Measurements from ENCODE around the gene PTPN23. TPM values are rescaled to one million over a fixed set of nuclear protein-coding genes. Genes with fewer than 3 reads are reported as not detected.
"Not testable (repeated sequence)": the region's sequence is repeated elsewhere in the genome, so short reads cannot be mapped to it uniquely, and the experiment has no call there.

The PTPN23 gene
- total RNA-seq, 1 experiment from 2014 or later = 53.5 TPM

DNA sequence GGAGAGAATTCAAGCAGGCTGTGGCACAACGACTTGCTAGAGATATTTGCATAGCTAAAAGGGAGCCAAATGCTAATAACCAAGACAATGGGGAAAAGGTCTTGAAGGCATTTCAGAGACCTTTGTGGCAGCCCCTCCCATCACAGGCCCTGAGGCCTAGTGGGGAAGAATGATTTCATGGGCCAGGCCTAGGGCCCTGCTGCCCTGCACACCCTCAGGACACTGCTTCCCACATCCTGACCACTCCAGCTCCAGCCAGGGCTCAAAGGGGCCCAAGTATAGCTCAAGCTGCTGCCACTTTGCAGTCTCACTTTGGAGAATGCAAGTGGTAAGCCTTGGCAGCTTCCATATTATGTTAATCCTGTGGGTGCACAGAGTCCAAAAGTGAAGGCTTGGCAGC, 21.5 kb upstream of the PTPN23 start:
- TF ChIP-seq, protein P1, sequence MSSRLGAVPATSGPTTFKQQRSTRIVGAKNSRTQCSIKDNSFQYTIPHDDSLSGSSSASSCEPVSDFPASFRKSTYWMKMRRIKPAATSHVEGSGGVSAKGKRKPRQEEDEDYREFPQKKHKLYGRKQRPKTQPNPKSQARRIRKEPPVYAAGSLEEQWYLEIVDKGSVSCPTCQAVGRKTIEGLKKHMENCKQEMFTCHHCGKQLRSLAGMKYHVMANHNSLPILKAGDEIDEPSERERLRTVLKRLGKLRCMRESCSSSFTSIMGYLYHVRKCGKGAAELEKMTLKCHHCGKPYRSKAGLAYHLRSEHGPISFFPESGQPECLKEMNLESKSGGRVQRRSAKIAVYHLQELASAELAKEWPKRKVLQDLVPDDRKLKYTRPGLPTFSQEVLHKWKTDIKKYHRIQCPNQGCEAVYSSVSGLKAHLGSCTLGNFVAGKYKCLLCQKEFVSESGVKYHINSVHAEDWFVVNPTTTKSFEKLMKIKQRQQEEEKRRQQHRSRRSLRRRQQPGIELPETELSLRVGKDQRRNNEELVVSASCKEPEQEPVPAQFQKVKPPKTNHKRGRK (CRISPR knock-in tag; IDR thresholded peaks at IDR 0.05; ENCODE audit: borderline replicate concordance) = no peak
- TF ChIP-seq, protein P2, sequence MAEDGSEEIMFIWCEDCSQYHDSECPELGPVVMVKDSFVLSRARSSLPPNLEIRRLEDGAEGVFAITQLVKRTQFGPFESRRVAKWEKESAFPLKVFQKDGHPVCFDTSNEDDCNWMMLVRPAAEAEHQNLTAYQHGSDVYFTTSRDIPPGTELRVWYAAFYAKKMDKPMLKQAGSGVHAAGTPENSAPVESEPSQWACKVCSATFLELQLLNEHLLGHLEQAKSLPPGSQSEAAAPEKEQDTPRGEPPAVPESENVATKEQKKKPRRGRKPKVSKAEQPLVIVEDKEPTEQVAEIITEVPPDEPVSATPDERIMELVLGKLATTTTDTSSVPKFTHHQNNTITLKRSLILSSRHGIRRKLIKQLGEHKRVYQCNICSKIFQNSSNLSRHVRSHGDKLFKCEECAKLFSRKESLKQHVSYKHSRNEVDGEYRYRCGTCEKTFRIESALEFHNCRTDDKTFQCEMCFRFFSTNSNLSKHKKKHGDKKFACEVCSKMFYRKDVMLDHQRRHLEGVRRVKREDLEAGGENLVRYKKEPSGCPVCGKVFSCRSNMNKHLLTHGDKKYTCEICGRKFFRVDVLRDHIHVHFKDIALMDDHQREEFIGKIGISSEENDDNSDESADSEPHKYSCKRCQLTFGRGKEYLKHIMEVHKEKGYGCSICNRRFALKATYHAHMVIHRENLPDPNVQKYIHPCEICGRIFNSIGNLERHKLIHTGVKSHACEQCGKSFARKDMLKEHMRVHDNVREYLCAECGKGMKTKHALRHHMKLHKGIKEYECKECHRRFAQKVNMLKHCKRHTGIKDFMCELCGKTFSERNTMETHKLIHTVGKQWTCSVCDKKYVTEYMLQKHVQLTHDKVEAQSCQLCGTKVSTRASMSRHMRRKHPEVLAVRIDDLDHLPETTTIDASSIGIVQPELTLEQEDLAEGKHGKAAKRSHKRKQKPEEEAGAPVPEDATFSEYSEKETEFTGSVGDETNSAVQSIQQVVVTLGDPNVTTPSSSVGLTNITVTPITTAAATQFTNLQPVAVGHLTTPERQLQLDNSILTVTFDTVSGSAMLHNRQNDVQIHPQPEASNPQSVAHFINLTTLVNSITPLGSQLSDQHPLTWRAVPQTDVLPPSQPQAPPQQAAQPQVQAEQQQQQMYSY (CRISPR knock-in tag; IDR thresholded peaks at IDR 0.05) = no peak
- TF ChIP-seq NFE2L1 (CRISPR knock-in tag; IDR thresholded peaks at IDR 0.05) = no peak
- TF ChIP-seq ZNF317 (CRISPR knock-in tag; IDR thresholded peaks at IDR 0.05; ENCODE audit: borderline replicate concordance, low read depth) = no peak
- H3K27me3 Mint-ChIP-seq (ENCODE audit: low read depth) = peaks cover 4% of the 10 kb centered on the region
- ChIA-PET CTCF (interaction anchor here (1.0 to 1.4 kb wide), 2 partner anchors 12 to 383 kb away, joined by 7 to 8 read pairs; partner anchors contain the start of gene CCDC12), POLR2A (no interaction called here)
- DNase-seq (ENCODE audit: low spot score) (no peak), ATAC-seq (no peak; the same call in 1 of the 2 replicates)
- peaks cover 31% of the 10 kb centered on the region for H3K9me3 Mint-ChIP-seq
- H3K36me3 Mint-ChIP-seq = peaks cover 30% of the 10 kb centered on the region
- H3K4me1 Mint-ChIP-seq = no peaks in the 10 kb centered on the region
- no peak overlapping the region for H3K4me3 Mint-ChIP-seq
- H3K27ac Mint-ChIP-seq = no peak overlapping the region

DNA sequence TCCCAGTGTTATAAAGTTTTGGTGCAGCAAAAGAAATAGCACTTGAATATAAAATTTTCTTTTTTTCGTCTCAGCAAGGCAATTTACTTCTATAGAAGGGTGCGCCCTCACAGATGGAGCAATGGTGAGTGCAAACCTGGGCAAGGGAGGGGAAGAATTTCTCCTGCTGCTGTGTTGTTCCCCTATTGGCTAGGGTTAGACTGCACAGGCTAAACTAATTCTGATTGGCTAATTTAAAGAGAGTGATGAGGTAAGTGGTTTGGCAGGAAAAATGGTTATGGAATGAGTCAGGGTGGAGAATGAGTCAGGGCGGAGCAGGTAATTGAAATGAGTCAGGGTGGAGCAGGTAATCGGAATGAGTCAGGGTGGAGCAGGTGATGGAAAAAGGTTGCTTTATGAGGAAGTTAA, 20.7 kb upstream of the PTPN23 start:
- H3K27me3 Mint-ChIP-seq (ENCODE audit: low read depth); H3K4me3 Mint-ChIP-seq; H3K4me1 Mint-ChIP-seq; POLR2A ChIA-PET; H3K27ac Mint-ChIP-seq; DNase-seq (ENCODE audit: low spot score); ATAC-seq; CTCF ChIA-PET: not testable (repeated sequence)
- Mint-ChIP-seq H3K36me3 (peaks cover 30% of the 10 kb centered on the region), H3K9me3 (peaks cover 31% of the 10 kb centered on the region)

DNA sequence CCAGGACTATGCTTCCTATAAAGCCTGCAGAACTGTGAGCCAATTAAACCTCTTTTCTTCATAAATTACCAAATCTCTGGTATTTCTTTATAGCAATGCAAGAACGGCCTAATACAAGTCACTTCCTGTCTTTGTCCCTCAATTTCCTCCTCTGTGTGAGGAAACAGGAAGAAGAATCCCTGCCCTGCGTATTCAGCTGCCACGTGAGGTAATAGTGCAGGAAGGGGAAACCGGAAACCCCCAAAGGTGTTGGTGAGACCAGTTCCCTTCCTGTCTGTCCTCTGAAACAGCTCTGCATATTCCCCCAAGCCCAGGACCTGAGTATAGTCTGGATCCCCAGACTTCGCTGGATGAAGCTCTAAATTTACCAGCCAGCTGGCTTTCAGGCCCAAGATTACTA, 18.1 kb upstream of the PTPN23 start:
- DNase-seq (ENCODE audit: low spot score) (no peak), ATAC-seq (no peak)
- Mint-ChIP-seq H3K27ac (no peak overlapping the region), H3K27me3 (ENCODE audit: low read depth) (peaks cover 4% of the 10 kb centered on the region), H3K4me1 (no peaks in the 10 kb centered on the region), H3K36me3 (peaks cover 28% of the 10 kb centered on the region), H3K4me3 (no peak overlapping the region), H3K9me3 (peaks cover 29% of the 10 kb centered on the region)
- ChIA-PET CTCF (interaction anchor here (0.5 to 1.1 kb wide), 3 partner anchors 9 to 480 kb away, joined by 3 to 5 read pairs (median 3); no protein-coding TSS in a partner anchor), POLR2A (interaction anchor here (0.6 to 1.0 kb wide), 2 partner anchors 18 to 364 kb away, joined by 3 read pairs; partner anchors contain the start of gene PTPN23)
- TF ChIP-seq, protein P3, sequence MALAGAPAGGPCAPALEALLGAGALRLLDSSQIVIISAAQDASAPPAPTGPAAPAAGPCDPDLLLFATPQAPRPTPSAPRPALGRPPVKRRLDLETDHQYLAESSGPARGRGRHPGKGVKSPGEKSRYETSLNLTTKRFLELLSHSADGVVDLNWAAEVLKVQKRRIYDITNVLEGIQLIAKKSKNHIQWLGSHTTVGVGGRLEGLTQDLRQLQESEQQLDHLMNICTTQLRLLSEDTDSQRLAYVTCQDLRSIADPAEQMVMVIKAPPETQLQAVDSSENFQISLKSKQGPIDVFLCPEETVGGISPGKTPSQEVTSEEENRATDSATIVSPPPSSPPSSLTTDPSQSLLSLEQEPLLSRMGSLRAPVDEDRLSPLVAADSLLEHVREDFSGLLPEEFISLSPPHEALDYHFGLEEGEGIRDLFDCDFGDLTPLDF (CRISPR knock-in tag; IDR thresholded peaks at IDR 0.05) = no peak
- TF ChIP-seq, protein P4, sequence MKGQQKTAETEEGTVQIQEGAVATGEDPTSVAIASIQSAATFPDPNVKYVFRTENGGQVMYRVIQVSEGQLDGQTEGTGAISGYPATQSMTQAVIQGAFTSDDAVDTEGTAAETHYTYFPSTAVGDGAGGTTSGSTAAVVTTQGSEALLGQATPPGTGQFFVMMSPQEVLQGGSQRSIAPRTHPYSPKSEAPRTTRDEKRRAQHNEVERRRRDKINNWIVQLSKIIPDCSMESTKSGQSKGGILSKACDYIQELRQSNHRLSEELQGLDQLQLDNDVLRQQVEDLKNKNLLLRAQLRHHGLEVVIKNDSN (CRISPR knock-in tag; IDR thresholded peaks at IDR 0.05) = no peak
- no peak for TF ChIP-seq FOXP1 (CRISPR knock-in tag; IDR thresholded peaks at IDR 0.05; ENCODE audit: borderline replicate concordance)
- no peak for TF ChIP-seq SP1 (CRISPR knock-in tag; conservative IDR thresholded peaks at IDR 0.05)
- no peak for TF ChIP-seq ZNF317 (CRISPR knock-in tag; IDR thresholded peaks at IDR 0.05; ENCODE audit: borderline replicate concordance, low read depth)
- TF ChIP-seq FOXJ3 (CRISPR knock-in tag; IDR thresholded peaks at IDR 0.05; ENCODE audit: borderline replicate concordance) = no peak
- TF ChIP-seq, protein P5, sequence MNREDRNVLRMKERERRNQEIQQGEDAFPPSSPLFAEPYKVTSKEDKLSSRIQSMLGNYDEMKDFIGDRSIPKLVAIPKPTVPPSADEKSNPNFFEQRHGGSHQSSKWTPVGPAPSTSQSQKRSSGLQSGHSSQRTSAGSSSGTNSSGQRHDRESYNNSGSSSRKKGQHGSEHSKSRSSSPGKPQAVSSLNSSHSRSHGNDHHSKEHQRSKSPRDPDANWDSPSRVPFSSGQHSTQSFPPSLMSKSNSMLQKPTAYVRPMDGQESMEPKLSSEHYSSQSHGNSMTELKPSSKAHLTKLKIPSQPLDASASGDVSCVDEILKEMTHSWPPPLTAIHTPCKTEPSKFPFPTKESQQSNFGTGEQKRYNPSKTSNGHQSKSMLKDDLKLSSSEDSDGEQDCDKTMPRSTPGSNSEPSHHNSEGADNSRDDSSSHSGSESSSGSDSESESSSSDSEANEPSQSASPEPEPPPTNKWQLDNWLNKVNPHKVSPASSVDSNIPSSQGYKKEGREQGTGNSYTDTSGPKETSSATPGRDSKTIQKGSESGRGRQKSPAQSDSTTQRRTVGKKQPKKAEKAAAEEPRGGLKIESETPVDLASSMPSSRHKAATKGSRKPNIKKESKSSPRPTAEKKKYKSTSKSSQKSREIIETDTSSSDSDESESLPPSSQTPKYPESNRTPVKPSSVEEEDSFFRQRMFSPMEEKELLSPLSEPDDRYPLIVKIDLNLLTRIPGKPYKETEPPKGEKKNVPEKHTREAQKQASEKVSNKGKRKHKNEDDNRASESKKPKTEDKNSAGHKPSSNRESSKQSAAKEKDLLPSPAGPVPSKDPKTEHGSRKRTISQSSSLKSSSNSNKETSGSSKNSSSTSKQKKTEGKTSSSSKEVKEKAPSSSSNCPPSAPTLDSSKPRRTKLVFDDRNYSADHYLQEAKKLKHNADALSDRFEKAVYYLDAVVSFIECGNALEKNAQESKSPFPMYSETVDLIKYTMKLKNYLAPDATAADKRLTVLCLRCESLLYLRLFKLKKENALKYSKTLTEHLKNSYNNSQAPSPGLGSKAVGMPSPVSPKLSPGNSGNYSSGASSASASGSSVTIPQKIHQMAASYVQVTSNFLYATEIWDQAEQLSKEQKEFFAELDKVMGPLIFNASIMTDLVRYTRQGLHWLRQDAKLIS (CRISPR knock-in tag; IDR thresholded peaks at IDR 0.05; ENCODE audit: borderline replicate concordance) = no peak
- TF ChIP-seq, protein P1 (CRISPR knock-in tag; IDR thresholded peaks at IDR 0.05; ENCODE audit: borderline replicate concordance) = no peak
- TF ChIP-seq, protein P6, sequence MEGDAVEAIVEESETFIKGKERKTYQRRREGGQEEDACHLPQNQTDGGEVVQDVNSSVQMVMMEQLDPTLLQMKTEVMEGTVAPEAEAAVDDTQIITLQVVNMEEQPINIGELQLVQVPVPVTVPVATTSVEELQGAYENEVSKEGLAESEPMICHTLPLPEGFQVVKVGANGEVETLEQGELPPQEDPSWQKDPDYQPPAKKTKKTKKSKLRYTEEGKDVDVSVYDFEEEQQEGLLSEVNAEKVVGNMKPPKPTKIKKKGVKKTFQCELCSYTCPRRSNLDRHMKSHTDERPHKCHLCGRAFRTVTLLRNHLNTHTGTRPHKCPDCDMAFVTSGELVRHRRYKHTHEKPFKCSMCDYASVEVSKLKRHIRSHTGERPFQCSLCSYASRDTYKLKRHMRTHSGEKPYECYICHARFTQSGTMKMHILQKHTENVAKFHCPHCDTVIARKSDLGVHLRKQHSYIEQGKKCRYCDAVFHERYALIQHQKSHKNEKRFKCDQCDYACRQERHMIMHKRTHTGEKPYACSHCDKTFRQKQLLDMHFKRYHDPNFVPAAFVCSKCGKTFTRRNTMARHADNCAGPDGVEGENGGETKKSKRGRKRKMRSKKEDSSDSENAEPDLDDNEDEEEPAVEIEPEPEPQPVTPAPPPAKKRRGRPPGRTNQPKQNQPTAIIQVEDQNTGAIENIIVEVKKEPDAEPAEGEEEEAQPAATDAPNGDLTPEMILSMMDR (IDR thresholded peaks at IDR 0.05) = no peak
- TF ChIP-seq, protein P7, sequence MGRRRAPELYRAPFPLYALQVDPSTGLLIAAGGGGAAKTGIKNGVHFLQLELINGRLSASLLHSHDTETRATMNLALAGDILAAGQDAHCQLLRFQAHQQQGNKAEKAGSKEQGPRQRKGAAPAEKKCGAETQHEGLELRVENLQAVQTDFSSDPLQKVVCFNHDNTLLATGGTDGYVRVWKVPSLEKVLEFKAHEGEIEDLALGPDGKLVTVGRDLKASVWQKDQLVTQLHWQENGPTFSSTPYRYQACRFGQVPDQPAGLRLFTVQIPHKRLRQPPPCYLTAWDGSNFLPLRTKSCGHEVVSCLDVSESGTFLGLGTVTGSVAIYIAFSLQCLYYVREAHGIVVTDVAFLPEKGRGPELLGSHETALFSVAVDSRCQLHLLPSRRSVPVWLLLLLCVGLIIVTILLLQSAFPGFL (CRISPR knock-in tag; IDR thresholded peaks at IDR 0.05; ENCODE audit: borderline replicate concordance) = no peak
- TF ChIP-seq ZNF219 (CRISPR knock-in tag; IDR thresholded peaks at IDR 0.05; ENCODE audit: borderline replicate concordance) = no peak

Measured in WTC11 (cell line).